ENCODE measurements around the gene MYOG.

MYOG gene

DNA sequence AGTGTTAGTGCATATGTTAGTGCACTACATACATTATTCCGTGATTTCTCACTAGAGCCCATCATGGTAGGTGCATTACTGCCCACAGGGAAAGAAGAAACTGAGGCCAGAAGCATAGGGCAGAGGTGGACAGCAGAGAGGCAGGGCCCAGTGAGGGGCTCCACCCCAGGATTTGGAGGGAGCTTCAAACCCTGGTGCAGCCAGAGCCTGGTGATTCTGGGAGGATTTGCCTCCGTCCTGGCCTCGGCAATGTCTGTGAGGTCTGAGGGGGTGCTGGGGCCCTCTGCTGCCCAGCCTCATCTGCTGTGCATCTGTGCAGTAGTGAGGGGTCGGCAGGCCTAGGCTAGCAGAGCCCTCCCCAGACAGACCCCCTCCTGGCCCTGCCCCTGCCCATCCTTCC is 36.7 kb downstream of the MYOG start:
- H3K27ac ChIP-seq, result no peak overlapping the region
- TF ChIP-seq, protein P1, sequence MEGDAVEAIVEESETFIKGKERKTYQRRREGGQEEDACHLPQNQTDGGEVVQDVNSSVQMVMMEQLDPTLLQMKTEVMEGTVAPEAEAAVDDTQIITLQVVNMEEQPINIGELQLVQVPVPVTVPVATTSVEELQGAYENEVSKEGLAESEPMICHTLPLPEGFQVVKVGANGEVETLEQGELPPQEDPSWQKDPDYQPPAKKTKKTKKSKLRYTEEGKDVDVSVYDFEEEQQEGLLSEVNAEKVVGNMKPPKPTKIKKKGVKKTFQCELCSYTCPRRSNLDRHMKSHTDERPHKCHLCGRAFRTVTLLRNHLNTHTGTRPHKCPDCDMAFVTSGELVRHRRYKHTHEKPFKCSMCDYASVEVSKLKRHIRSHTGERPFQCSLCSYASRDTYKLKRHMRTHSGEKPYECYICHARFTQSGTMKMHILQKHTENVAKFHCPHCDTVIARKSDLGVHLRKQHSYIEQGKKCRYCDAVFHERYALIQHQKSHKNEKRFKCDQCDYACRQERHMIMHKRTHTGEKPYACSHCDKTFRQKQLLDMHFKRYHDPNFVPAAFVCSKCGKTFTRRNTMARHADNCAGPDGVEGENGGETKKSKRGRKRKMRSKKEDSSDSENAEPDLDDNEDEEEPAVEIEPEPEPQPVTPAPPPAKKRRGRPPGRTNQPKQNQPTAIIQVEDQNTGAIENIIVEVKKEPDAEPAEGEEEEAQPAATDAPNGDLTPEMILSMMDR (conservative IDR thresholded peaks at IDR 0.05), result no peak
- TF ChIP-seq ZFX (IDR thresholded peaks at IDR 0.05), result no peak

DNA sequence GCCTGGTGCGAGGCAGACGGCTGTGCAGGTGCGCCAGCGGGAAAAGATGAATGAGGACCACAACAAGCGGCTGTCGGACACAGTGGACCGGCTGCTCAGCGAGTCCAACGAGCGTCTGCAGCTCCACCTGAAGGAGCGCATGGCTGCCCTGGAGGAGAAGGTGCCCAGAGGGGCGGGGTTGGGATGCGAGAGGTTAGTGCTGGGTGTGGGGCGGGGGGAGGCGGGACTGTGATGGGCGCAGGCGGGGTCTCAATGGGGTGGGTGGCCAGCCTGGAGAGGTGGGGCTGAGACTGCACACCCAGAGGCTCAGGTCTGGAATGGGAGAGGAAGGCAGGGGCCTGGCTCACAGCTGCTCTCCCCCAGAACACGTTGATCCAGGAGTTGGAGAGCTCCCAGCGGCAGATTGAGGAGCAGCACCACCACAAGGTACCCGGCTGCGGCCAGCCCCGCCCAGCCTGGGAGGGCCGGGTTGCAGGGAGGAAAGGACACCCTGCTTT is 37.2 kb downstream of the MYOG start:
- TF ChIP-seq, protein P1 (conservative IDR thresholded peaks at IDR 0.05), result no peak
- TF ChIP-seq ZFX (IDR thresholded peaks at IDR 0.05), result no peak

DNA sequence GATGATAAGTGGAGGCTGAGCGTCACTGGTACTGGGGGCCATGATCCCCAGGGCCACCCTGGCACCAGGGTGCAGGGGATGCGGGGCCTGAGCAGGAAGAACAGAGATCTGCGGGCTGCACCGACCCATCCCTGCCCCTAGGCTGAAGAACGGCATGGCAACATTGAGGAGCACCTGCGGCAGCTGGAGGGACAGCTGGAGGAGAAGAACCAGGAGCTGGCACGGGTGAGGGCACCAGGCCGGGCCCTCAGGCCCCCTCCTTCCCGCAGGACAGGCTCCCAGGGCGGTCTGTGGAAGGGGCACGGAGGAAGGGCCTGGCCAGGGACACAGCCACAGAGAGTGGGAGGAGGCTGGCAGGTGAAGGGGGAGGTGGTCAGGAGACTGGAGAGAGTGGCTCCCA is 37.7 kb downstream of the MYOG start:
- TF ChIP-seq, protein P1 (conservative IDR thresholded peaks at IDR 0.05), result no peak
- TF ChIP-seq ZFX (IDR thresholded peaks at IDR 0.05), result no peak
- no peak overlapping the region for H3K27ac ChIP-seq

More for the DNA sequence above, 37.2 kb downstream of the MYOG start:
- no peak overlapping the region for H3K27ac ChIP-seq

- TF ChIP-seq ZFX (IDR thresholded peaks at IDR 0.05), result no peak
- TF ChIP-seq, protein P1 (conservative IDR thresholded peaks at IDR 0.05), result no peak
- H3K27ac ChIP-seq, result no peak overlapping the region
These were observed 38.7 kb downstream of the MYOG start for GRCh38 chr1:203046984-203047630.

DNA sequence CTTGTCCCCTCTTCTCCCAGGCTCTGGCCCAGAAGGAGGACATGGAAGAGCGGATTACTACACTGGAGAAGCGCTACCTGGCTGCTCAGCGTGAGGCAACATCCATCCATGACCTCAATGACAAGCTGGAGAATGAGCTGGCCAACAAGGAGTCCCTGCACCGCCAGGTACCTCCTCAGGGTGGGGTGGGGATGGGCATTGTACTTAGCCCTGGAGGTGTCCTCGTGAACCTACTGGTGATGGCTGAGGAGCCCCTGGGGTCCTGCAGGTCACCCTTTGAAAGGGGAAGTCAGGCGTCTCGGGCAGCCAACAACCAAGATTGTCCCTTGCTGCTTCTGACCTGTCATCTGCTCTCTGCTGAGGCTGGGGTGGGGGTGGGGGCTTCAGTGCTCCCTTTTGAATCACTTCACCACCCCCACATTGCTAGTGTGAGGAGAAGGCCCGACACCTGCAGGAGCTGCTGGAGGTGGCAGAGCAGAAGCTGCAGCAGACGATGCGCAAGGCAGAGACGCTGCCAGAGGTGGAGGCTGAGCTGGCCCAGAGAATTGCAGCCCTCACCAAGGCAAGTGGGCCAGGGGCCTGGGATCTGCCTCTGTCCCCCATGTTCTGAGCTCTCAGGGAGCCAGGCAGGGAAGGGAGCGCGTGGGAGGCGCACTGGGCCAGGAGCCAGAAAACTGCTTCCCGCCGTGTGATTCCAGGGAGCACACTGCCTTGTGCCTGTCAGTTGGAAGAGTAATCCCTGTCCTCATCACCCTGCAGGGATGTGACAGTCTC is 39.8 kb downstream of the MYOG start:
- H3K27ac ChIP-seq, result no peak overlapping the region

DNA sequence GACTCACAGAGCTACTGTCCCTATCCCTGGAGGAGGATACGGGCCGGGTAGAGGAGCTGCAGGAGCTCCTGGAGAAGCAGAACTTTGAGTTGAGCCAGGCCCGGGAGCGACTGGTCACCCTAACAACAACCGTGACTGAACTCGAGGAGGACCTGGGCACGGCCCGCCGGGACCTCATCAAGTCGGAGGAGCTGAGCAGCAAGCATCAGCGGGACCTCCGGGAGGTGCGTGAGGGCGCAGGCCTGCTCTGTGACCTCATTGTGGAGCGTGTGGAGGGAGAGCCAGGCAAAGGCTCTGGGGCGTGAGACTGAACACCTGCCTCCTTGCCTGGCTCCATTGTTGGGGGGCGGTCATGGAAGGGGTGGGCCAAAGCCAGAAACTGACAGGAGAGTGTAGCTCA is 40.5 kb downstream of the MYOG start:
- no peak overlapping the region for H3K27ac ChIP-seq
- no peak for TF ChIP-seq ZFX (IDR thresholded peaks at IDR 0.05)
- TF ChIP-seq, protein P1 (conservative IDR thresholded peaks at IDR 0.05), result no peak

More for the DNA sequence above, 39.8 kb downstream of the MYOG start:
- TF ChIP-seq, protein P1 (conservative IDR thresholded peaks at IDR 0.05), result no peak
- TF ChIP-seq ZFX (IDR thresholded peaks at IDR 0.05), result no peak
